DOHH2 (cell line): ENCODE measurements around the gene SLC4A3.

ENCODE experiments used
- CTCF ChIP-seq: fragments of 200-600 bp; sonication (generic); IDR thresholded peaks from one replicate; pipeline ENCODE4 v1.5.1; 2014; ENCODE audit warnings: antibody characterized with exemption, mild to moderate bottlenecking, low read depth, low read length; ENCODE audit not compliant: poor library complexity, severe bottlenecking
- EZH2phosphoT487 ChIP-seq: fragments of 200-600 bp; sonication (generic); IDR thresholded peaks from 2 replicates; pipeline ENCODE4 v1.6.1; 2017; ENCODE audit warnings: borderline replicate concordance, mild to moderate bottlenecking, antibody characterized with exemption, low read length, moderate library complexity, mixed read lengths

- TF ChIP-seq CTCF (no peak), EZH2phosphoT487 (no peak)
Measured at GRCh38 chr2:219609149-219609750, 18.2 kb upstream of the SLC4A3 start.
